ENCODE results near the gene SEMA5A.
"Not testable (repeated sequence)": the region's sequence is repeated elsewhere in the genome, so short reads cannot be mapped to it uniquely, and the experiment has no call there.

SEMA5A gene

GRCh38 chr5:9353048-9353447 is 192.8 kb downstream of the SEMA5A start:
- DNase-seq = not testable (repeated sequence)

GRCh38 chr5:9351546-9351945 is 194.3 kb downstream of the SEMA5A start:
- DNase-seq = no peak

- DNase-seq = no peak
Observed at GRCh38 chr5:9350301-9350797, 195.5 kb downstream of the SEMA5A start.

GRCh38 chr5:9348401-9348996 is 197.4 kb downstream of the SEMA5A start:
- DNase-seq = no peak

- no peak for DNase-seq
Observed at GRCh38 chr5:9347541-9348295, 198.2 kb downstream of the SEMA5A start.

- no peak for DNase-seq
Observed at GRCh38 chr5:9347032-9347431, 198.8 kb downstream of the SEMA5A start.

- no peak for DNase-seq
Observed at GRCh38 chr5:9344751-9345240, 201.1 kb downstream of the SEMA5A start.

GRCh38 chr5:9343146-9343850 is 202.6 kb downstream of the SEMA5A start:
- DNase-seq = no peak

GRCh38 chr5:9342161-9342787 is 203.6 kb downstream of the SEMA5A start:
- no peak for DNase-seq

GRCh38 chr5:9340085-9340484 is 205.8 kb downstream of the SEMA5A start:
- DNase-seq = no peak

- DNase-seq = no peak
Observed at GRCh38 chr5:9339206-9339818, 206.6 kb downstream of the SEMA5A start.

- no peak for DNase-seq
Observed at GRCh38 chr5:9338796-9339195, 207.1 kb downstream of the SEMA5A start.

- DNase-seq = no peak
Observed at GRCh38 chr5:9337928-9338595, 207.8 kb downstream of the SEMA5A start.

- DNase-seq = no peak
Observed at GRCh38 chr5:9335754-9336495, 209.9 kb downstream of the SEMA5A start.

- no peak for DNase-seq
Observed at GRCh38 chr5:9335269-9335668, 210.6 kb downstream of the SEMA5A start.

GRCh38 chr5:9332026-9332425 is 213.8 kb downstream of the SEMA5A start:
- DNase-seq = no peak

- no peak for DNase-seq
Observed at GRCh38 chr5:9331372-9331771, 214.5 kb downstream of the SEMA5A start.

- no peak for DNase-seq
Observed at GRCh38 chr5:9329125-9329524, 216.8 kb downstream of the SEMA5A start.

- DNase-seq = no peak
Observed at GRCh38 chr5:9325549-9325948, 220.3 kb downstream of the SEMA5A start.

- no peak for DNase-seq
Observed at GRCh38 chr5:9324348-9325077, 221.4 kb downstream of the SEMA5A start.

GRCh38 chr5:9320652-9321051 is 225.2 kb downstream of the SEMA5A start:
- DNase-seq = no peak
